ENCODE data around the gene GDAP2. TPM values are rescaled to one million over a fixed set of nuclear protein-coding genes. Genes with fewer than 3 reads are reported as not detected.

Gene GDAP2
- total RNA-seq, 1 donor = 26.8 TPM

GRCh38 chr1:117834416-117834815 is 95.0 kb downstream of the GDAP2 start:
- H3K36me3 ChIP-seq (ENCODE audit: insufficient read depth, low read length) = no peaks in the 10 kb centered on the region
- DNase-seq (ENCODE audit: insufficient read length, low spot score, missing footprints) = no peak
- H3K79me2 ChIP-seq (ENCODE audit: insufficient read depth, low read length) = no peaks in the 10 kb centered on the region
- H2AFZ ChIP-seq (ENCODE audit: low read length) = no peak overlapping the region
- no peaks in the 10 kb centered on the region for H3K9me3 ChIP-seq (ENCODE audit: low read depth, low read length)
- H3K4me2 ChIP-seq (ENCODE audit: insufficient read depth, low read length) = no peak overlapping the region
- H3K4me3 ChIP-seq (ENCODE audit: insufficient read depth, low read length) = no peak overlapping the region
- H3K4me1 ChIP-seq (ENCODE audit: insufficient read depth, low read length) = peaks cover 16% of the 10 kb centered on the region
- H4K20me1 ChIP-seq (ENCODE audit: insufficient read depth, low read length) = no peaks in the 10 kb centered on the region
- H3K27ac ChIP-seq (ENCODE audit: low read depth, low read length) = no peak overlapping the region
- TF ChIP-seq CTCF (IDR thresholded peaks at IDR 0.05; ENCODE audit: extremely low read depth, low read depth, low read length) = no peak
- no peaks in the 10 kb centered on the region for H3K27me3 ChIP-seq (ENCODE audit: insufficient read depth, low read length)

- TF ChIP-seq CTCF (IDR thresholded peaks at IDR 0.05; ENCODE audit: extremely low read depth, low read depth, low read length) = no peak
- no peak overlapping the region for H3K27ac ChIP-seq (ENCODE audit: low read depth, low read length)
- peaks cover 23% of the 10 kb centered on the region for H3K4me1 ChIP-seq (ENCODE audit: insufficient read depth, low read length)
- no peaks in the 10 kb centered on the region for H3K27me3 ChIP-seq (ENCODE audit: insufficient read depth, low read length)
- no peaks in the 10 kb centered on the region for H3K79me2 ChIP-seq (ENCODE audit: insufficient read depth, low read length)
- DNase-seq (ENCODE audit: insufficient read length, low spot score, missing footprints) = no peak
- no peak overlapping the region for H3K4me2 ChIP-seq (ENCODE audit: insufficient read depth, low read length)
- no peak overlapping the region for H2AFZ ChIP-seq (ENCODE audit: low read length)
- no peaks in the 10 kb centered on the region for H4K20me1 ChIP-seq (ENCODE audit: insufficient read depth, low read length)
- H3K4me3 ChIP-seq (ENCODE audit: insufficient read depth, low read length) = no peak overlapping the region
- no peaks in the 10 kb centered on the region for H3K36me3 ChIP-seq (ENCODE audit: insufficient read depth, low read length)
- H3K9me3 ChIP-seq (ENCODE audit: low read depth, low read length) = no peaks in the 10 kb centered on the region
Measured at GRCh38 chr1:117832453-117832852, 97.0 kb downstream of the GDAP2 start.

- H3K36me3 ChIP-seq (ENCODE audit: insufficient read depth, low read length) = no peaks in the 10 kb centered on the region
- peaks cover 36% of the 10 kb centered on the region for H3K4me1 ChIP-seq (ENCODE audit: insufficient read depth, low read length)
- no peaks in the 10 kb centered on the region for H4K20me1 ChIP-seq (ENCODE audit: insufficient read depth, low read length)
- H3K79me2 ChIP-seq (ENCODE audit: insufficient read depth, low read length) = no peaks in the 10 kb centered on the region
- no peak overlapping the region for H3K4me3 ChIP-seq (ENCODE audit: insufficient read depth, low read length)
- no peak overlapping the region for H3K27ac ChIP-seq (ENCODE audit: low read depth, low read length)
- no peaks in the 10 kb centered on the region for H3K27me3 ChIP-seq (ENCODE audit: insufficient read depth, low read length)
- H3K4me2 ChIP-seq (ENCODE audit: insufficient read depth, low read length) = no peak overlapping the region
- no peak for TF ChIP-seq CTCF (IDR thresholded peaks at IDR 0.05; ENCODE audit: extremely low read depth, low read depth, low read length)
- H3K9me3 ChIP-seq (ENCODE audit: low read depth, low read length) = no peaks in the 10 kb centered on the region
- DNase-seq (ENCODE audit: insufficient read length, low spot score, missing footprints) = no peak
- no peak overlapping the region for H2AFZ ChIP-seq (ENCODE audit: low read length)
Measured at GRCh38 chr1:117830222-117830621, 99.2 kb downstream of the GDAP2 start.

- no peaks in the 10 kb centered on the region for H3K36me3 ChIP-seq (ENCODE audit: insufficient read depth, low read length)
- peak overlapping the region; percentile 2 for H2AFZ ChIP-seq (ENCODE audit: low read length)
- H3K27ac ChIP-seq (ENCODE audit: low read depth, low read length) = peak overlapping the region; percentile 90
- no peak overlapping the region for H3K4me3 ChIP-seq (ENCODE audit: insufficient read depth, low read length)
- H4K20me1 ChIP-seq (ENCODE audit: insufficient read depth, low read length) = no peaks in the 10 kb centered on the region
- H3K9me3 ChIP-seq (ENCODE audit: low read depth, low read length) = no peaks in the 10 kb centered on the region
- H3K27me3 ChIP-seq (ENCODE audit: insufficient read depth, low read length) = no peaks in the 10 kb centered on the region
- peak; percentile 89 for DNase-seq (ENCODE audit: insufficient read length, low spot score, missing footprints)
- H3K4me2 ChIP-seq (ENCODE audit: insufficient read depth, low read length) = peak overlapping the region; percentile 14
- H3K79me2 ChIP-seq (ENCODE audit: insufficient read depth, low read length) = no peaks in the 10 kb centered on the region
- peaks cover 41% of the 10 kb centered on the region for H3K4me1 ChIP-seq (ENCODE audit: insufficient read depth, low read length)
- TF ChIP-seq CTCF (IDR thresholded peaks at IDR 0.05; ENCODE audit: extremely low read depth, low read depth, low read length) = no peak
Measured at GRCh38 chr1:117828201-117828600, 101.2 kb downstream of the GDAP2 start.
